Gastrocnemius medialis (tissue), 4 donors: ENCODE data around the gene ASMT. TPM values are rescaled to one million over a fixed set of nuclear protein-coding genes. Genes with fewer than 3 reads are reported as not detected.
"Not testable (repeated sequence)": the region's sequence is repeated elsewhere in the genome, so short reads cannot be mapped to it uniquely, and the experiment has no call there.

Experiments used
- ATAC-seq, 2 donors: fragments of 150-250 bp; one replicate each; pipeline ENCODE4 v1.9.1; 2016
- DNase-seq, 2 donors: peaks; one replicate each; pipeline ENCODE4 v3.0.0-alpha.2; 2019
- H3K27ac ChIP-seq, 4 donors: fragments of 200-600 bp; sonication (generic); 1 replicate in 1 of 4; 2 replicates in 3 of 4; pipeline ENCODE4 v1.5.1; 2016 to 2018; ENCODE audit warnings: mild to moderate bottlenecking in 2 of 4, moderate library complexity in 1 of 4
- H3K27me3 ChIP-seq, 3 donors: fragments of 200-600 bp; sonication (generic) in 2 of 3; 1 replicate in 1 of 3; 2 replicates in 2 of 3; pipeline versions ENCODE4 v1.5.1 to v1.6.0; 2016 to 2019; ENCODE audit warnings: mild to moderate bottlenecking in 1 of 3, moderate library complexity in 1 of 3
- H3K36me3 ChIP-seq, 2 donors: fragments of 200-600 bp; sonication (generic) in 1 of 2; one replicate each; pipeline ENCODE4 v1.5.1; 2017 to 2018
- H3K4me1 ChIP-seq, 2 donors: fragments of 200-600 bp; sonication (generic) in 1 of 2; one replicate each; pipeline ENCODE4 v1.5.1; 2016 to 2017; ENCODE audit warnings: mild to moderate bottlenecking in 2 of 2
- H3K4me3 ChIP-seq, 4 donors: fragments of 200-600 bp; sonication (generic) in 3 of 4; 1 replicate in 1 of 4; 2 replicates in 3 of 4; pipeline ENCODE4 v1.5.1; 2016 to 2019; ENCODE audit warnings: mild to moderate bottlenecking in 2 of 4
- H3K9me3 ChIP-seq, 3 donors: fragments of 200-600 bp; sonication (generic) in 2 of 3; 1 replicate in 1 of 3; 2 replicates in 2 of 3; pipeline ENCODE4 v1.5.1; 2016 to 2019
- CTCF ChIP-seq, 5 experiments: fragments of 450-650 bp in 3 of 5; fragments of 200-600 bp in 2 of 5; sonication (generic) in 2 of 5; IDR thresholded peaks in 4 of 5; conservative IDR thresholded peaks in 1 of 5; 1 replicate in 4 of 5; 2 replicates in 1 of 5; pipeline ENCODE4 v1.5.1; 2016 to 2019; ENCODE audit warnings: antibody characterized with exemption in 5 of 5, mild to moderate bottlenecking in 3 of 5, moderate library complexity in 3 of 5
- POLR2A ChIP-seq, 2 donors: fragments of 450-650 bp; IDR thresholded peaks; one replicate each; pipeline ENCODE4 v1.6.1; 2017; ENCODE audit warnings: antibody characterized with exemption in 2 of 2, mild to moderate bottlenecking in 2 of 2, moderate library complexity in 2 of 2
- in situ Hi-C, 4 donors: fragments of 200-750 bp; cut with MboI; loops; one replicate each; pipeline versions ENCODE4 v1.15.0 to v1.8.0; 2017; ENCODE audit warnings: low sequenced_read_pairs in 4 of 4
- intact Hi-C: fragments of 100-400 bp; cut with DNase I; formaldehyde crosslinking; loops from one replicate; pipeline ENCODE4 v1.15.1; 2023; ENCODE audit warnings: low total_unique reads
- total RNA-seq, 4 donors: library from RNA; depleted of rRNA; stranded (reverse); fragments of >200 nt; gene quantifications; one replicate each; pipeline versions ENCODE4 v1.1.0 to v1.2.3, GENCODE V29; 2016

ASMT gene
- total RNA-seq, 4 donors from 2014 or later = not detected

- H3K4me1 ChIP-seq = no peaks in the 10 kb centered on the region
- intact Hi-C loops (no loop called here), in situ Hi-C loops (no loop called here)
- ATAC-seq (no peak), DNase-seq (no peak)
- H3K9me3 ChIP-seq = no peaks in the 10 kb centered on the region
- no peaks in the 10 kb centered on the region for H3K27me3 ChIP-seq
- H3K36me3 ChIP-seq = no peaks in the 10 kb centered on the region
- H3K27ac ChIP-seq = no peak overlapping the region
- no peak overlapping the region for H3K4me3 ChIP-seq
- TF ChIP-seq CTCF (IDR thresholded peaks at IDR 0.05 in 4 of 5, conservative IDR thresholded peaks at IDR 0.05 in 1 of 5) = no peak
- TF ChIP-seq POLR2A (IDR thresholded peaks at IDR 0.05) = no peak
Observed at GRCh38 chrX:1612641-1613286, 2.1 kb upstream of the ASMT start.

GRCh38 chrX:1618689-1619088, 3.8 kb downstream of the ASMT start:
- intact Hi-C loops (no loop called here), in situ Hi-C loops (no loop called here)
- DNase-seq = no peak
- Histone ChIP-seq H3K4me3 (no peak overlapping the region), H3K27ac (no peak overlapping the region), H3K27me3 (no peaks in the 10 kb centered on the region), H3K9me3 (no peaks in the 10 kb centered on the region), H3K4me1 (no peaks in the 10 kb centered on the region), H3K36me3 (no peaks in the 10 kb centered on the region)
- TF ChIP-seq CTCF (IDR thresholded peaks at IDR 0.05 in 4 of 5, conservative IDR thresholded peaks at IDR 0.05 in 1 of 5) = no peak
- no peak for TF ChIP-seq POLR2A (IDR thresholded peaks at IDR 0.05)
- ATAC-seq = no peak

- in situ Hi-C loops = no loop called here
- Histone ChIP-seq H3K27me3 (no peaks in the 10 kb centered on the region), H3K27ac (no peak overlapping the region), H3K4me1 (no peaks in the 10 kb centered on the region), H3K4me3 (no peak overlapping the region), H3K9me3 (no peaks in the 10 kb centered on the region), H3K36me3 (no peaks in the 10 kb centered on the region)
- no peak for TF ChIP-seq CTCF (IDR thresholded peaks at IDR 0.05 in 4 of 5, conservative IDR thresholded peaks at IDR 0.05 in 1 of 5)
- no peak for TF ChIP-seq POLR2A (IDR thresholded peaks at IDR 0.05)
- DNase-seq (no peak), ATAC-seq (no peak)
- intact Hi-C loops = no loop called here
Observed at GRCh38 chrX:1623691-1624090, 8.8 kb downstream of the ASMT start.

- H3K27me3 ChIP-seq, DNase-seq, ATAC-seq, H3K4me3 ChIP-seq, H3K4me1 ChIP-seq, H3K9me3 ChIP-seq, in situ Hi-C loops, H3K27ac ChIP-seq, H3K36me3 ChIP-seq, intact Hi-C loops: not testable (repeated sequence)
Observed at GRCh38 chrX:1624158-1624860, 9.4 kb downstream of the ASMT start.

- H3K4me3 ChIP-seq, in situ Hi-C loops, H3K36me3 ChIP-seq, ATAC-seq, DNase-seq, intact Hi-C loops, H3K27ac ChIP-seq, H3K27me3 ChIP-seq, H3K4me1 ChIP-seq, H3K9me3 ChIP-seq: not testable (repeated sequence)
Observed at GRCh38 chrX:1624861-1625215, 10.0 kb downstream of the ASMT start.
